Epithelial cell of esophagus (primary cell): ENCODE data around the gene SMYD3.
"Not testable (repeated sequence)": the region's sequence is repeated elsewhere in the genome, so short reads cannot be mapped to it uniquely, and the experiment has no call there.

Experiments
- DNase-seq: peaks from one replicate; pipeline ENCODE4 v3.0.0; 2010; ENCODE audit warnings: low read depth
- H3K4me3 ChIP-seq: 2 replicates; pipeline ENCODE4 v1.5.1; 2011; ENCODE audit warnings: mild to moderate bottlenecking, low read length, control low read depth
- CTCF ChIP-seq: IDR thresholded peaks from 2 replicates; pipeline ENCODE4 v1.5.1; 2011; ENCODE audit warnings: low read depth, mild to moderate bottlenecking, low read length, control low read depth, inconsistent platforms; ENCODE audit not compliant: insufficient read depth; ENCODE audit errors: missing control alignments

The SMYD3 gene

DNA sequence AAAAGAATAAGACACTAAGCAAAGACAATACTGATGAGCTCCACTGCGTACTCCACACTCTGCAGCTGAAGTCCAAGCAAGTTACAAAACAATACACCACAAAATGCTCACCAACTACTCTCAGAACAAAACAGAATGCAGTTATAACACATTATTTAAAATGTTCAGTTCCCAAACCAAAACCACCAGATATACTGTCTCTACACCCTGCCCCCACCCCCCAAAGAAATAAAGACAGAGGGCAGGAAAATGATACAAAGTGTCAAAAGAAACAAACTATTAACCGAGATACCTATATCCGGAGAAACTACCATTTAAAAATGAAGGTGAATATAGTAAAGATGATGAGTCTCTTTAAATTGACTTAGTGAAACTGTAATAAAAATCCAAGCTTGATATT, 729.3 kb downstream of the SMYD3 start:
- H3K4me3 ChIP-seq, result no peak overlapping the region
- TF ChIP-seq CTCF, result no peak
- DNase-seq, result no peak

- DNase-seq, result no peak
- no peak for TF ChIP-seq CTCF
- H3K4me3 ChIP-seq, result no peak overlapping the region
These were observed 730.3 kb downstream of the SMYD3 start for GRCh38 chr1:245776694-245777332.

- no peak for TF ChIP-seq CTCF
- DNase-seq, result no peak
- no peak overlapping the region for H3K4me3 ChIP-seq
These were observed 730.9 kb downstream of the SMYD3 start for GRCh38 chr1:245776139-245776538.

GRCh38 chr1:245774931-245775330, 732.1 kb downstream of the SMYD3 start:
- not testable (repeated sequence) for DNase-seq, H3K4me3 ChIP-seq

DNA sequence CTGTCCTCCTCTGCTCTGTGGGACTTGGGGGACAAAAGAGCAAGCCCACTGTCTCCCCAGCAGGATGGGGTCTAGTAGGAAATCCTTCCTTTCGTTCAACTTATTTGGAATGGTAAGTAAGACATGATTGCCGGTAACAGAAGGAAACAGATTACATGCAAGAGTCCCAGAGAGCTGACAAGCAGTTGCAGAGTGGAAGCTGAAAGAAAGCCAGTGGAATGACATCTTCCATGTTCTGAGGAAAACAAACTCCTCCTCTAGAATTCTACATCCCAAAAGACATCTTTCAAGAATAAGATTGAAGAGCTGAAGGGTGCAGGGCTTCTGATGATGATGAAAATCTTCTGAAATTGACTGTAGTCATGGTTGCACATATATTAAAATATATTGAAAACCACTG, 732.9 kb downstream of the SMYD3 start:
- DNase-seq, result no peak
- no peak overlapping the region for H3K4me3 ChIP-seq
- no peak for TF ChIP-seq CTCF

GRCh38 chr1:245773344-245773743, 733.7 kb downstream of the SMYD3 start:
- DNase-seq, result no peak
- TF ChIP-seq CTCF, result no peak
- no peak overlapping the region for H3K4me3 ChIP-seq

DNA sequence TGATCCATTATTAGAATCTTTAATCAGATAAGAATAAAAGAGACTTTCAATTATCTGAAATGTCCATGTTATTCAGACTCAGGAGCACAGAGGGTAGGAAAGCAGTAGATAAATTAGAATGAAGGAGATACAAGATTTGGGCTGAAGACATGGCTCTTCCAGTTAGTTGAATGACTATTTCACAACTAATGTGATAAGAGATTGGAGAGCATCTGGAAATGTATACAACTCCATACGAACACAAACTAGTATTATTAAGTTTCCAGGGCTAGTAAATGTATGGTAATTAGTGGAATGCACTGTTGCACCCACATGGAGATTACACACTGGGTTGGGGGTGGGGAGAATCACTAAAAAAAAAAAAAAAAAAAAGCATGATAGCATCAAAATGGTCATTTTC, 734.3 kb downstream of the SMYD3 start:
- no peak for DNase-seq
- no peak for TF ChIP-seq CTCF
- H3K4me3 ChIP-seq, result no peak overlapping the region

- DNase-seq, result no peak
- no peak overlapping the region for H3K4me3 ChIP-seq
- no peak for TF ChIP-seq CTCF
These were observed 734.8 kb downstream of the SMYD3 start for GRCh38 chr1:245772325-245772724.
